Measurements from ENCODE around the gene PTPRD. TPM values are rescaled to one million over a fixed set of nuclear protein-coding genes. Genes with fewer than 3 reads are reported as not detected.

Gene PTPRD
- total RNA-seq, 1 donor from 2014 or later = 136 TPM

DNA sequence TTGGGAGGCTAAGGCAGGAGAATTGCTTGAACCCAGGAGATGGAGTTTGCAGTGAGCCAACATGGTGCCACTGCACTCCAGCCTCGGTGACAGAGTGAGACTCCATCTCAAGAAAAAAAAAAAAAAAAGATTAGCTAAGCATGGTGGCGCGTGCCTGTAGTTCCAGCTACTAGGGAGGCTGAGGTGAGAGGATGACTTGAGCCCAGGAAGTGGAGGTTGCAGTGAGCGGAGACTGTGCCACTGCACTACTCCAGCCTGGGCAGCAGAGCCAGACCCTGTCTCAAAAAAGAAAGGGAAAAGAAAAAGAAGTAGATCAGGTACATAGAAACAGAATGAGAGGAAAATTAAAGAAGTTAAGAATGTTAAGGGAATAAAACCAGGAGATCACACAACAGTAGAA, 1886.1 kb downstream of the PTPRD start:
- H3K27ac ChIP-seq = peak overlapping the region; percentile 89
- Mint-ChIP-seq H3K36me3 (peaks cover 24% of the 10 kb centered on the region), H3K9me3 (no peaks in the 10 kb centered on the region), H3K4me3 (no peak overlapping the region), H3K27ac (no peak overlapping the region), H3K27me3 (ENCODE audit: insufficient read depth, low read depth) (no peaks in the 10 kb centered on the region), H3K4me1 (peaks cover 44% of the 10 kb centered on the region)
- peak overlapping the region; percentile 37 for H3K4me2 ChIP-seq
- peaks cover 28% of the 10 kb centered on the region for H3K4me1 ChIP-seq
- H3K4me3 ChIP-seq = no peak overlapping the region
- no peak overlapping the region for H2AFZ ChIP-seq (replicated peaks)
- H3K36me3 ChIP-seq = no peaks in the 10 kb centered on the region
- no peak for DNase-seq (ENCODE audit: low spot score)
- no peaks in the 10 kb centered on the region for H3K9me3 ChIP-seq (ENCODE audit: low read depth)
- no peaks in the 10 kb centered on the region for H4K20me1 ChIP-seq (ENCODE audit: low read depth)
- no peak overlapping the region for H3K9ac ChIP-seq
- H3K79me2 ChIP-seq (ENCODE audit: low read depth) = peaks cover 27% of the 10 kb centered on the region
- no peaks in the 10 kb centered on the region for H3K27me3 ChIP-seq
- peaks cover 20% of the 10 kb centered on the region for H3F3A ChIP-seq (ENCODE audit: low read depth)
- no peak for TF ChIP-seq EZH2phosphoT487 (IDR thresholded peaks at IDR 0.05)
- TF ChIP-seq EZH2 (IDR thresholded peaks at IDR 0.05) = no peak
- TF ChIP-seq, protein P1, sequence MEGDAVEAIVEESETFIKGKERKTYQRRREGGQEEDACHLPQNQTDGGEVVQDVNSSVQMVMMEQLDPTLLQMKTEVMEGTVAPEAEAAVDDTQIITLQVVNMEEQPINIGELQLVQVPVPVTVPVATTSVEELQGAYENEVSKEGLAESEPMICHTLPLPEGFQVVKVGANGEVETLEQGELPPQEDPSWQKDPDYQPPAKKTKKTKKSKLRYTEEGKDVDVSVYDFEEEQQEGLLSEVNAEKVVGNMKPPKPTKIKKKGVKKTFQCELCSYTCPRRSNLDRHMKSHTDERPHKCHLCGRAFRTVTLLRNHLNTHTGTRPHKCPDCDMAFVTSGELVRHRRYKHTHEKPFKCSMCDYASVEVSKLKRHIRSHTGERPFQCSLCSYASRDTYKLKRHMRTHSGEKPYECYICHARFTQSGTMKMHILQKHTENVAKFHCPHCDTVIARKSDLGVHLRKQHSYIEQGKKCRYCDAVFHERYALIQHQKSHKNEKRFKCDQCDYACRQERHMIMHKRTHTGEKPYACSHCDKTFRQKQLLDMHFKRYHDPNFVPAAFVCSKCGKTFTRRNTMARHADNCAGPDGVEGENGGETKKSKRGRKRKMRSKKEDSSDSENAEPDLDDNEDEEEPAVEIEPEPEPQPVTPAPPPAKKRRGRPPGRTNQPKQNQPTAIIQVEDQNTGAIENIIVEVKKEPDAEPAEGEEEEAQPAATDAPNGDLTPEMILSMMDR (IDR thresholded peaks at IDR 0.05) = no peak

DNA sequence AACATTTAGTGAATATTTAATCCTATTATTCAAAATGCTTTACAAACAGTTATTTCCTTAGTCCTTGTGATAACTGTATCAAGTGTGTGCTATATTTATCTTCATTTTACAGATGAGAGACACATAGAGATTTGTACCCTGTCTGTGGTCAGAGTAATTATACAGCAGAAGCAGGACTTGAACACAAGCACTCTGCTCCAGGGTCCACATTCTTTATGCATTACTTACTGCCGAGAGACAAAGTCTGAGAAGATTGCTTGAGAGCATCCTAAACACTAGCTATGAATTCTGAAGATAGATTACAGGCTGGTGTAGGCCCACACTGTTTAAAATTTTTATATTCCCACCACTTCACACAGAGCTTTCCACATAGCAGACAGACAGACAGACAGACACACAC, 1887.2 kb downstream of the PTPRD start:
- peak overlapping the region; percentile 24 for H3K27ac Mint-ChIP-seq
- Histone ChIP-seq H2AFZ (replicated peaks) (no peak overlapping the region), H3K36me3 (no peaks in the 10 kb centered on the region), H3F3A (ENCODE audit: low read depth) (peaks cover 20% of the 10 kb centered on the region), H3K27ac (no peak overlapping the region), H3K79me2 (ENCODE audit: low read depth) (peaks cover 31% of the 10 kb centered on the region), H3K4me3 (no peak overlapping the region), H3K4me2 (no peak overlapping the region), H3K9me3 (ENCODE audit: low read depth) (no peaks in the 10 kb centered on the region), H4K20me1 (ENCODE audit: low read depth) (no peaks in the 10 kb centered on the region), H3K9ac (no peak overlapping the region), H3K4me1 (peaks cover 26% of the 10 kb centered on the region), H3K27me3 (no peaks in the 10 kb centered on the region)
- H3K36me3 Mint-ChIP-seq = peaks cover 15% of the 10 kb centered on the region
- H3K9me3 Mint-ChIP-seq = no peaks in the 10 kb centered on the region
- DNase-seq (ENCODE audit: low spot score) = no peak
- TF ChIP-seq EZH2 (IDR thresholded peaks at IDR 0.05) = no peak
- no peak overlapping the region for H3K4me3 Mint-ChIP-seq
- no peaks in the 10 kb centered on the region for H3K27me3 Mint-ChIP-seq (ENCODE audit: insufficient read depth, low read depth)
- H3K4me1 Mint-ChIP-seq = peaks cover 40% of the 10 kb centered on the region

DNA sequence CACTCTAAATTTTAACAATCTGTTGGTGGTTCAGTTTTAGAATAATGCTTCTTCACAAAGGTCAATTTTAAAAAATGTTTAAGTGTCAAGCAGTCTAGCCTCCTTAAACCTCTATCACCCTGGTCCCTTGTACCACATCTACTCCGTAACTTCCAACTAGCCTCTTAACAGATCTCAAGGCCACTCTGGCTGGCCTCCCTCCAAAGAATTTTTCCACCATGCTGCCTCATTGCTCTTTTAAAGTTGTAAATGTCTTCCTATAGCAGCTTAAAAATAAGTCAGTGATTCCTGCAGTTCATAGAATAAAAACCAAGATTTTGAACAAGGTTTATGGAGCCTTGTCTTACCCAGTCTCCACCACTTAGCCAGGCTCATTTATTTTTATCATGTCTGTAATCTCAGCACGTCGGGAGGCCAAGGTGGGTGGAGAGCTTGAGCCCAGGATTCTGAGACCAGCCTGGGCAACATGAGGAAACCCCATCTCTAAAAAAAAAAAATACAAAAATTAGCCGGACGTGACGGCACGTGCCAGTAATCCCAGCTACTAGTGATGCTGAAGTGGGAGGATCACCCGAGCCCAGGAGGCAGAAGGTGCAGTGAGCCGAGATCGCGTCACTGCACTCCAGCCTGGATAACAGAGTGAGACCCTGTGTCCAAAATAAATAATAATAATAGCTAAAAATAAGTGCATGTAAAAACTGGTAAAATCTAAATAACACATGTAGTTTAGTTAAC, 1888.4 kb downstream of the PTPRD start:
- Mint-ChIP-seq H3K27ac (no peak overlapping the region), H3K36me3 (peaks cover 11% of the 10 kb centered on the region)
- peaks cover 21% of the 10 kb centered on the region for H3F3A ChIP-seq (ENCODE audit: low read depth)

More for the DNA sequence above, 1888.4 kb downstream of the PTPRD start:
- Histone ChIP-seq H3K27ac (no peak overlapping the region), H3K36me3 (no peaks in the 10 kb centered on the region), H3K9me3 (ENCODE audit: low read depth) (no peaks in the 10 kb centered on the region), H3K4me2 (no peak overlapping the region), H3K27me3 (no peaks in the 10 kb centered on the region), H3K9ac (no peak overlapping the region), H3K4me3 (no peak overlapping the region), H3K79me2 (ENCODE audit: low read depth) (peaks cover 24% of the 10 kb centered on the region), H4K20me1 (ENCODE audit: low read depth) (no peaks in the 10 kb centered on the region), H3K4me1 (peaks cover 27% of the 10 kb centered on the region), H2AFZ (replicated peaks) (no peak overlapping the region)
- no peak for DNase-seq (ENCODE audit: low spot score)
- H3K4me3 Mint-ChIP-seq = no peak overlapping the region
- no peaks in the 10 kb centered on the region for H3K27me3 Mint-ChIP-seq (ENCODE audit: insufficient read depth, low read depth)
- TF ChIP-seq EZH2 (IDR thresholded peaks at IDR 0.05) (no peak), EZH2phosphoT487 (IDR thresholded peaks at IDR 0.05) (no peak)
- TF ChIP-seq, protein P1 (IDR thresholded peaks at IDR 0.05) = no peak
- H3K4me1 Mint-ChIP-seq = peaks cover 46% of the 10 kb centered on the region
- no peaks in the 10 kb centered on the region for H3K9me3 Mint-ChIP-seq

Data from neural progenitor cell (in vitro differentiated cells).